H1 (cell line): Measurements from ENCODE around the gene HOXC11. TPM values are rescaled to one million over a fixed set of nuclear protein-coding genes. Genes with fewer than 3 reads are reported as not detected.

Experiments used
- SIRT6 ChIP-seq: IDR thresholded peaks from one replicate; pipeline ENCODE4 v1.7.1; 2012; ENCODE audit warnings: low read length, inconsistent platforms
- YY1 ChIP-seq: IDR thresholded peaks from 2 replicates; pipeline ENCODE4 v1.6.1; 2011; ENCODE audit warnings: low read depth, mild to moderate bottlenecking, low read length
- polyA plus RNA-seq, 7 experiments: library from polyadenylated mRNA; depleted of rRNA in 3 of 7; stranded (reverse) in 5 of 7; unstranded in 2 of 7; fragments of >200 nt in 5 of 7; fragments of 200-250 nt in 2 of 7; gene quantifications; 1 replicate in 5 of 7; 2 replicates in 1 of 7; 4 replicates in 1 of 7; pipeline versions ENCODE4 v1.2.1 to v1.2.3, GENCODE V29; 2011 to 2013; ENCODE audit warnings: missing spikeins in 2 of 7, mixed read lengths in 2 of 7
- total RNA-seq: library from RNA; stranded (reverse); fragmentation: NEBNext Ultra II Directional; extraction: Animal tissue kit (Norgen Biotek cat#: 25700); gene quantifications from 2 replicates; pipeline ENCODE4 v1.2.1, GENCODE V29; 2021

Gene HOXC11
- total and polyA plus RNA-seq, 2 of the 8 experiments (the other 6 are each of a cell fraction or from before 2014, with no cell fraction given) = not detected

DNA sequence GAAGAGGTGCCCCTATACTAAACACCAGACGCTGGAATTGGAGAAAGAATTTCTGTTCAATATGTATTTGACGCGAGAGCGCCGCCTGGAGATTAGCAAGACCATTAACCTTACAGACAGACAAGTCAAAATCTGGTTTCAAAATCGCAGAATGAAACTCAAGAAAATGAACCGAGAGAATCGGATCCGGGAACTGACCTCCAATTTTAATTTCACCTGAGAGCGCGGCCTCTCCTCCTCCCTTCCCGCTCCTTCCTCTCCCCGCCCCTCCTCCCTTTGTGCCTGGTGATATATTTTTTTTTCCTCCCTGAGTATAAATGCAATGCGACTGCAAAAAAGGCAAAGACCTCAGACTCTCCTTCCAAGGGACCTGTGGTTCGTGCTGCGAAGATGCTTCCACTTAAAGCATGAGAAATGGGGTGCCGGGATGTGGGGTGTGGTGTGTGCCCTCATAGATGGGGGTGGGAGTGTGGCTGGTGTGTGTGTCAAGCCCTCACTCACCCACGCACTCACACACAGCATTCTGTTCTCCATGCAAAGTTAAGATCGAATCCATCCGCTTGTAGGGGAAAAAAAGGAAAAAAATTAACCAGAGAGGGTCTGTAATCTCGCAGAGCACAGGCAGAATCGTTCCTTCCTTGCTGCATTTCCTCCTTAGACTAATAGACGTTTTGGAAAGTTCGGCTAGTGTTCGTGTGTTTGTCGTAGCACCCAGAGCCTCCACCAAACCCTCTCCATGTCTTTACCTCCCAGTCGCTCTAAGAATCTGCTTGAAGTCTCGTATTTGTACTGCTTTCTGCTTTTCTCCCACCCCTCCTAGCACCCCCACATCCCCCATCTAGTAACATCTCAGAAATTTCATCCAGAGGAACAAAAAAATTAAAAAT is 16.5 kb downstream of the HOXC11 start (continued):
- no peak for TF ChIP-seq YY1
- no peak for TF ChIP-seq SIRT6
